GM23338 (cell line): ENCODE data around the gene SLC24A1. TPM values are rescaled to one million over a fixed set of nuclear protein-coding genes. Genes with fewer than 3 reads are reported as not detected.
A peak's percentile ranks its signal among the peaks of the same experiment; 100 is the strongest.

ENCODE experiments used
- ATAC-seq: fragments of 200-7000 bp; cut with Tn5 transposase; 3 replicates; pipeline ENCODE4 v1.9.1; 2020
- DNase-seq: peaks from one replicate; pipeline ENCODE4 v3.0.0-alpha.2; 2015; ENCODE audit warnings: low spot score
- H2AFZ ChIP-seq: fragments of 200-600 bp; sonication (generic); 2 replicates; pipeline ENCODE4 v1.8.0; 2016; ENCODE audit warnings: antibody characterized with exemption, mild to moderate bottlenecking, moderate library complexity
- H3F3A ChIP-seq: fragments of 200-600 bp; sonication (generic); replicated peaks from 2 replicates; pipeline ENCODE4 v1.8.0; 2017; ENCODE audit warnings: antibody characterized with exemption, mixed run types, low read depth
- H3K27ac ChIP-seq: fragments of 200-600 bp; sonication (generic); 2 replicates; pipeline ENCODE4 v1.6.1; 2016; ENCODE audit warnings: low read depth
- H3K27me3 ChIP-seq: fragments of 200-600 bp; sonication (generic); 2 replicates; pipeline ENCODE4 v1.8.0; 2016; ENCODE audit warnings: mild to moderate bottlenecking, mixed run types, moderate library complexity; ENCODE audit not compliant: insufficient read depth
- H3K36me3 ChIP-seq: fragments of 200-600 bp; sonication (generic); 2 replicates; pipeline ENCODE4 v1.8.0; 2016; ENCODE audit warnings: mild to moderate bottlenecking; ENCODE audit not compliant: insufficient read depth
- H3K4me1 ChIP-seq: fragments of 200-600 bp; sonication (generic); 2 replicates; pipeline ENCODE4 v1.8.0; 2016; ENCODE audit warnings: mild to moderate bottlenecking, moderate library complexity; ENCODE audit not compliant: insufficient read depth
- H3K4me2 ChIP-seq: fragments of 200-600 bp; sonication (generic); 2 replicates; pipeline ENCODE4 v1.7.1; 2017; ENCODE audit warnings: mixed run types
- H3K4me3 ChIP-seq: fragments of 200-600 bp; sonication (generic); 2 replicates; pipeline ENCODE4 v1.6.1; 2016; ENCODE audit warnings: mixed run types
- H3K79me2 ChIP-seq: fragments of 200-600 bp; sonication (generic); replicated peaks from 2 replicates; pipeline ENCODE4 v1.8.0; 2017; ENCODE audit warnings: mild to moderate bottlenecking; ENCODE audit not compliant: insufficient read depth
- H3K9me2 ChIP-seq: fragments of 200-600 bp; sonication (generic); 2 replicates; pipeline ENCODE4 v1.8.0; 2017; ENCODE audit not compliant: insufficient read depth
- H4K20me1 ChIP-seq: fragments of 200-600 bp; sonication (generic); replicated peaks from 2 replicates; pipeline ENCODE4 v1.8.0; 2017; ENCODE audit warnings: mild to moderate bottlenecking; ENCODE audit not compliant: insufficient read depth
- H3K27ac Mint-ChIP-seq: 2 replicates; pipeline ENCODE4 v1.8.0; 2020; ENCODE audit warnings: inconsistent platforms, mild to moderate bottlenecking, moderate library complexity, mixed read lengths
- H3K27me3 Mint-ChIP-seq: 3 replicates; pipeline ENCODE4 v1.8.0; 2022; ENCODE audit warnings: low read depth, mild to moderate bottlenecking, moderate library complexity, mixed read lengths, inconsistent platforms; ENCODE audit not compliant: insufficient read depth, poor library complexity
- H3K36me3 Mint-ChIP-seq: 3 replicates; pipeline ENCODE4 v1.8.0; 2021; ENCODE audit warnings: low read depth, mild to moderate bottlenecking, inconsistent platforms, moderate library complexity, mixed read lengths
- H3K4me1 Mint-ChIP-seq: 3 replicates; pipeline ENCODE4 v1.8.0; 2020; ENCODE audit warnings: mild to moderate bottlenecking, inconsistent platforms, mixed read lengths
- H3K4me3 Mint-ChIP-seq: 3 replicates; pipeline ENCODE4 v1.8.0; 2021; ENCODE audit warnings: moderate library complexity, mild to moderate bottlenecking, inconsistent platforms, mixed read lengths
- H3K9me3 Mint-ChIP-seq: 3 replicates; pipeline ENCODE4 v1.8.0; 2020; ENCODE audit warnings: moderate library complexity, mild to moderate bottlenecking, inconsistent platforms, mixed read lengths
- CTCF ChIP-seq, 2 experiments: fragments of 200-600 bp in 1 of 2; sonication (generic) in 1 of 2; conservative IDR thresholded peaks; 2 replicates each; pipeline versions ENCODE4 v1.5.1 to v1.6.1; 2016 to 2017; ENCODE audit warnings: antibody characterized with exemption in 2 of 2, low read depth in 2 of 2, mild to moderate bottlenecking in 2 of 2, moderate library complexity in 1 of 2
- EZH2 ChIP-seq: fragments of 200-600 bp; sonication (generic); IDR thresholded peaks from one replicate; pipeline ENCODE4 v1.8.0; 2017; ENCODE audit warnings: antibody characterized with exemption, mild to moderate bottlenecking, low read depth; ENCODE audit not compliant: unreplicated experiment
- POLR2AphosphoS5 ChIP-seq: IDR thresholded peaks from 2 replicates; pipeline ENCODE4 v1.6.1; 2016; ENCODE audit warnings: antibody characterized with exemption, low read depth
- REST ChIP-seq: IDR thresholded peaks from one replicate; pipeline ENCODE4 v1.6.1; 2018; ENCODE audit warnings: antibody characterized with exemption; ENCODE audit not compliant: unreplicated experiment
- STAT1 ChIP-seq: IDR thresholded peaks from one replicate; pipeline ENCODE4 v1.6.1; 2016; ENCODE audit warnings: antibody characterized with exemption; ENCODE audit not compliant: unreplicated experiment
- ZNF114 ChIP-seq: fragments of 250-450 bp; sonication (Bioruptor Pico); IDR thresholded peaks from 2 replicates; pipeline ENCODE4 v1.5.0; 2020; ENCODE audit warnings: mild to moderate bottlenecking, moderate library complexity
- ZNF462 ChIP-seq: fragments of 250-450 bp; sonication (Bioruptor Pico); IDR thresholded peaks from 2 replicates; pipeline ENCODE4 v1.5.0; 2020; ENCODE audit warnings: mild to moderate bottlenecking, moderate library complexity
- polyA plus RNA-seq: library from polyadenylated mRNA; unstranded; fragments of >200 nt; fragmentation: Nextera tagmentation; extraction: Ambion mirVana; gene quantifications from 2 replicates; pipeline ENCODE4 v1.2.1, GENCODE V29; 2016
- total RNA-seq: library from RNA; depleted of rRNA; stranded (reverse); fragments of >200 nt; shearing (Covaris generic); gene quantifications from 2 replicates; pipeline ENCODE4 v1.2.3, GENCODE V29; 2014

SLC24A1 gene
- total and polyA plus RNA-seq, 2 experiments from 2014 or later: 1.6 to 4.5 TPM

DNA sequence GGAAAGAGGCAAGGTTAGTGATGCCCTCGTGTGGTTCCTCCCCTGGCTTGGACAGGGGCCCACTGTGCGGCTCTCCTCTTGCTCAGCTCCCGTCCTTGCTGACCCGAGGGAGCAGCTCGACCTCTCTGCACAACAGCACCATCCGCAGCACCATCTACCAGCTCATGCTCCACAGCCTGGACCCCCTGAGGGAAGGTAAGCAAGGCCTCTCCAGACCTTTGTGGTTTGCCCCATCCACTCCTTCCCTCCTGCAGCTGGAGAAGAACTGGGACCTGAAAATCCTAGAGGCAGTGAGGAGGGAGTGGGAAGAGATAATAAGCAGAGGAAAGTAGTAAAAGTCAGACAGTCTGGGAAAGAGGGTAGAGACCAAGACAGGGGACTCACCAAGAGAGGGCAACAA lies 17.8 kb downstream of the SLC24A1 start:
- Mint-ChIP-seq H3K27me3 (peaks cover 5% of the 10 kb centered on the region), H3K9me3 (no peaks in the 10 kb centered on the region; the same call in 2 of the 3 replicates), H3K4me3 (no peak overlapping the region), H3K36me3 (no peaks in the 10 kb centered on the region), H3K27ac (no peak overlapping the region), H3K4me1 (peaks cover 6% of the 10 kb centered on the region)
- ATAC-seq (no peak), DNase-seq (no peak)
- Histone ChIP-seq H3K4me3 (no peak overlapping the region), H3K36me3 (no peaks in the 10 kb centered on the region), H3K9me2 (no peaks in the 10 kb centered on the region), H3F3A (no peaks in the 10 kb centered on the region), H4K20me1 (no peaks in the 10 kb centered on the region; the same call in 1 of the 2 replicates), H3K4me2 (no peak overlapping the region), H3K27me3 (no peaks in the 10 kb centered on the region), H2AFZ (no peak overlapping the region), H3K27ac (no peak overlapping the region), H3K79me2 (no peaks in the 10 kb centered on the region), H3K4me1 (no peaks in the 10 kb centered on the region)
- no peak for TF ChIP-seq ZNF114 (CRISPR knock-in tag)
- TF ChIP-seq EZH2: no peak

- Mint-ChIP-seq H3K27me3 (peaks cover 5% of the 10 kb centered on the region), H3K9me3 (no peaks in the 10 kb centered on the region; the same call in 2 of the 3 replicates), H3K4me1 (peaks cover 12% of the 10 kb centered on the region), H3K27ac (no peak overlapping the region), H3K36me3 (no peaks in the 10 kb centered on the region), H3K4me3 (no peak overlapping the region)
- no peak overlapping the region for H3K4me2 ChIP-seq
- H2AFZ ChIP-seq: no peak overlapping the region
- no peaks in the 10 kb centered on the region for H3K79me2 ChIP-seq
- TF ChIP-seq POLR2AphosphoS5: no peak
- peak in 1 of 2 experiments; percentile 28; a peak in 2 of 4 replicates for TF ChIP-seq CTCF (conservative IDR thresholded peaks at IDR 0.05; ENCODE audit: low read depth in 2 of 2)
- TF ChIP-seq EZH2: no peak
- TF ChIP-seq REST: no peak
- TF ChIP-seq ZNF462 (CRISPR knock-in tag): no peak
- no peak for TF ChIP-seq STAT1
- ATAC-seq (no peak; the same call in 2 of the 3 replicates), DNase-seq (no peak)
- peaks cover 4% of the 10 kb centered on the region; the same call in 1 of the 2 replicates for H3K4me1 ChIP-seq
- H3K27me3 ChIP-seq: no peaks in the 10 kb centered on the region
- no peaks in the 10 kb centered on the region for H3F3A ChIP-seq
- H4K20me1 ChIP-seq: no peaks in the 10 kb centered on the region
- H3K4me3 ChIP-seq: no peak overlapping the region
- H3K9me2 ChIP-seq: no peaks in the 10 kb centered on the region
- no peaks in the 10 kb centered on the region for H3K36me3 ChIP-seq
- no peak overlapping the region for H3K27ac ChIP-seq
Observed at GRCh38 chr15:65641768-65642475, 20.2 kb downstream of the SLC24A1 start.
